ENCODE results near the gene NYAP1. TPM values are rescaled to one million over a fixed set of nuclear protein-coding genes. Genes with fewer than 3 reads are reported as not detected.

NYAP1 gene
- total RNA-seq, 1 donor: under 0.01 TPM

- Histone ChIP-seq H3K4me2 (ENCODE audit: insufficient read depth, low read length) (no peak overlapping the region), H4K20me1 (ENCODE audit: insufficient read depth, low read length) (no peaks in the 10 kb centered on the region), H2AFZ (ENCODE audit: low read length) (no peak overlapping the region), H3K27me3 (ENCODE audit: insufficient read depth, low read length) (no peaks in the 10 kb centered on the region), H3K9me3 (ENCODE audit: low read depth, low read length) (no peaks in the 10 kb centered on the region), H3K4me1 (ENCODE audit: insufficient read depth, low read length) (peaks cover 59% of the 10 kb centered on the region), H3K27ac (ENCODE audit: low read depth, low read length) (no peak overlapping the region), H3K4me3 (ENCODE audit: insufficient read depth, low read length) (no peak overlapping the region), H3K36me3 (ENCODE audit: insufficient read depth, low read length) (no peaks in the 10 kb centered on the region), H3K79me2 (ENCODE audit: insufficient read depth, low read length) (peaks cover 47% of the 10 kb centered on the region)
- no peak for TF ChIP-seq CTCF (IDR thresholded peaks at IDR 0.05; ENCODE audit: extremely low read depth, low read depth, low read length)
- peak; percentile 39 for DNase-seq (ENCODE audit: insufficient read length, low spot score, missing footprints)
These were observed 59.9 kb downstream of the NYAP1 start for GRCh38 chr7:100543586-100543985.

GRCh38 chr7:100544386-100544785 is 60.7 kb downstream of the NYAP1 start:
- TF ChIP-seq CTCF (IDR thresholded peaks at IDR 0.05; ENCODE audit: extremely low read depth, low read depth, low read length): no peak
- Histone ChIP-seq H3K79me2 (ENCODE audit: insufficient read depth, low read length) (peaks cover 45% of the 10 kb centered on the region), H3K27me3 (ENCODE audit: insufficient read depth, low read length) (no peaks in the 10 kb centered on the region), H4K20me1 (ENCODE audit: insufficient read depth, low read length) (no peaks in the 10 kb centered on the region), H3K4me1 (ENCODE audit: insufficient read depth, low read length) (peaks cover 61% of the 10 kb centered on the region), H3K4me2 (ENCODE audit: insufficient read depth, low read length) (no peak overlapping the region), H3K9me3 (ENCODE audit: low read depth, low read length) (no peaks in the 10 kb centered on the region), H3K4me3 (ENCODE audit: insufficient read depth, low read length) (no peak overlapping the region), H3K27ac (ENCODE audit: low read depth, low read length) (no peak overlapping the region), H3K36me3 (ENCODE audit: insufficient read depth, low read length) (no peaks in the 10 kb centered on the region), H2AFZ (ENCODE audit: low read length) (no peak overlapping the region)
- DNase-seq (ENCODE audit: insufficient read length, low spot score, missing footprints): peak; percentile 51

Small RNAs within 50 kb of the gene (small RNA-seq; reads per million reads assigned to genes)
- gene RN7SL416P: not detected

Other genes with a start within 250 kb of the NYAP1 start
- under 0.01 TPM in 1 of 2 replicates, not detected in the other for gene SPDYE3, start 176.2 kb upstream of the NYAP1 start, total RNA-seq
- 10.9 and 14.8 TPM in 2 replicates for gene PILRB, start 125.8 kb upstream of the NYAP1 start, total RNA-seq
- 0.36 and 0.59 TPM in 2 replicates for gene PILRA, start 110.4 kb upstream of the NYAP1 start, total RNA-seq
- gene ZCWPW1, start 55.2 kb upstream of the NYAP1 start, total RNA-seq: 2.2 and 2.4 TPM in 2 replicates
- 28.6 and 29.7 TPM in 2 replicates for gene MEPCE, start 54.1 kb upstream of the NYAP1 start, total RNA-seq
- gene PPP1R35, start 47.4 kb upstream of the NYAP1 start, total RNA-seq: 9.7 and 11.9 TPM in 2 replicates
- gene SPACDR, start 19.7 kb upstream of the NYAP1 start, total RNA-seq: 0.36 TPM in 1 of 2 replicates, not detected in the other
- gene TSC22D4, start 4.7 kb upstream of the NYAP1 start, total RNA-seq: 18.5 and 19.4 TPM in 2 replicates
- 6.5 and 9.4 TPM in 2 replicates for gene AGFG2, start 55.3 kb downstream of the NYAP1 start, total RNA-seq
- gene SAP25, start 90.0 kb downstream of the NYAP1 start, total RNA-seq: not detected in 2 replicates
- gene LRCH4, start 102.2 kb downstream of the NYAP1 start, total RNA-seq: 14.5 and 18.0 TPM in 2 replicates
- under 0.01 and 0.36 TPM in 2 replicates for gene FBXO24, start 102.4 kb downstream of the NYAP1 start, total RNA-seq
- gene PCOLCE, start 118.4 kb downstream of the NYAP1 start, total RNA-seq: 231 and 259 TPM in 2 replicates
- gene MOSPD3, start 128.6 kb downstream of the NYAP1 start, total RNA-seq: 5.1 and 7.1 TPM in 2 replicates
- under 0.01 and 0.29 TPM in 2 replicates for gene TFR2, start 157.6 kb downstream of the NYAP1 start, total RNA-seq
- not detected in 2 replicates for gene ACTL6B, start 172.5 kb downstream of the NYAP1 start, total RNA-seq
- gene GNB2, start 189.8 kb downstream of the NYAP1 start, total RNA-seq: 72.7 and 84.6 TPM in 2 replicates
- gene GIGYF1, start 210.3 kb downstream of the NYAP1 start, total RNA-seq: 28.9 and 29.3 TPM in 2 replicates
- 25.7 and 27.1 TPM in 2 replicates for gene POP7, start 222.2 kb downstream of the NYAP1 start, total RNA-seq
- not detected in 2 replicates for gene EPO, start 236.5 kb downstream of the NYAP1 start, total RNA-seq
- gene ZAN, start 249.7 kb downstream of the NYAP1 start, total RNA-seq: not detected in 2 replicates